ENCODE data around the gene ARR3. TPM values are rescaled to one million over a fixed set of nuclear protein-coding genes. Genes with fewer than 3 reads are reported as not detected.

ARR3 gene
- total RNA-seq = not detected in 2 replicates

GRCh38 chrX:70268034-70268433, at the start of gene ARR3:
Gene ARR3, plus strand, starts transcription at chrX:70268334. Its CDS starts 1,052 bp downstream, at chrX:70269386.

GRCh38 chrX:70234355-70234754, 33.8 kb upstream of the ARR3 start, which contains the start of gene AWAT1:
Gene AWAT1, plus strand, starts transcription at chrX:70234655. Its CDS starts 41 bp downstream, at chrX:70234696.

GRCh38 chrX:70260104-70260503, 8.0 kb upstream of the ARR3 start, which contains the start of gene P2RY4:
Gene P2RY4, minus strand, starts transcription at chrX:70260204. Its CDS starts 580 bp downstream, at chrX:70259624.

GRCh38 chrX:70281951-70282350, 13.8 kb downstream of the ARR3 start, which contains the start of gene RAB41:
Gene RAB41, plus strand, starts transcription at chrX:70282172. Its CDS starts 46 bp downstream, at chrX:70282218.

GRCh38 chrX:70289793-70290770, 21.9 kb downstream of the ARR3 start, which contains the start of the genes KIF4A and PDZD11:
Gene KIF4A, plus strand, starts transcription at chrX:70290104. Its CDS starts 355 bp downstream, at chrX:70290459.
Gene PDZD11, minus strand, starts transcription at chrX:70289927. Its CDS starts 586 bp downstream, at chrX:70289341.

Other genes starting within 250 kb of the ARR3 start
- not detected in 2 replicates for gene AWAT2, start 218.4 kb upstream of the ARR3 start, total RNA-seq
- not detected in 2 replicates for gene OTUD6A, start 205.9 kb upstream of the ARR3 start, total RNA-seq
- 46.2 and 48.8 TPM in 2 replicates for gene IGBP1, start 134.9 kb upstream of the ARR3 start, total RNA-seq
- not detected in 2 replicates for gene DGAT2L6, start 90.9 kb upstream of the ARR3 start, total RNA-seq
- not detected in 2 replicates for gene AWAT1, start 33.7 kb upstream of the ARR3 start, total RNA-seq
- 0.15 TPM in 1 of 2 replicates, not detected in the other for gene P2RY4, start 8.1 kb upstream of the ARR3 start, total RNA-seq
- not detected in 2 replicates for gene RAB41, start 13.8 kb downstream of the ARR3 start, total RNA-seq
- gene PDZD11, start 21.6 kb downstream of the ARR3 start, total RNA-seq = 58.0 and 71.4 TPM in 2 replicates
- 17.7 and 17.8 TPM in 2 replicates for gene KIF4A, start 21.8 kb downstream of the ARR3 start, total RNA-seq
- gene GDPD2, start 155.0 kb downstream of the ARR3 start, total RNA-seq = not detected in 2 replicates
- gene DLG3, start 176.5 kb downstream of the ARR3 start, total RNA-seq = 19.8 and 24.0 TPM in 2 replicates